ENCODE data around the gene TMEM273. TPM values are rescaled to one million over a fixed set of nuclear protein-coding genes. Genes with fewer than 3 reads are reported as not detected.
"Not testable (repeated sequence)": the region's sequence is repeated elsewhere in the genome, so short reads cannot be mapped to it uniquely, and the experiment has no call there.

Gene TMEM273
- total RNA-seq, 1 experiment from 2014 or later: not detected

DNA sequence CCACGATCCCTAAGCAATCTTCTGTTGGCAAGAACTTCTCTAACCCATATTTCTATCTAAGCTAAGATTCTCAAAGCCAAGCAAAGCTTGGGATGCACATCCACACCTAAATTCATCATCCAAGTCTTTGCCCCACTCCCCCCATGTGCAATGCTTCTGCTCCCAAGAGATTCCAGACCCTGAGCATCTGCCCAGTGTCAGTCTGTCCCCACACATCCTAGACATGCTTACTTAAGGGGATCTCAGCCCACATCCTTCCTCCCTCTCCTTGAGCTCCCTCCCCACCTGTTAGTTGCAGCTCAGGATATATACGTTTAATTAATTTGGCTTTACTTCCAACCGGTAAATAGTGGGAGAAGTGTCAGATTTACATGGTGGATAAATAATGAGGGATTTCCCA lies 17.0 kb upstream of the TMEM273 start:
- no peak for DNase-seq (ENCODE audit: low read depth)

DNA sequence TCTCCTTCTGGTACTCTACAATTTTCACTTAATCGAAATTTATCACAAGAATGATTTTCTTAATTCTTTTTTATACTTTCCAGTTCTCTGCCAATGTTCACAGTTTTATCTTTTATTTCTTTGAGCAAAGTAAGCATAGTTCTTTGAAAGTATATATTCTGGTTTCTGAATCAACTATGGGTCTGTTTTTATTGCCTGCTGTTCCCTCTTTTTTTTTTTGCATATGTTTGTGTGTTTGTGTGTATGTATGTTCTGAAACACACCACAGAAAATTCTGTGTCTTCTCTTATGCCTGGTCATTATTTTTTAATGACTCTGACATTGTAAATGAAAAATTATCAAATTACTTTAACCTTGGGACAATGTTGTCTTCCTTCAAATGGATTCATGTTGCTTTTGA lies 15.9 kb upstream of the TMEM273 start:
- no peak for DNase-seq (ENCODE audit: low read depth)

DNA sequence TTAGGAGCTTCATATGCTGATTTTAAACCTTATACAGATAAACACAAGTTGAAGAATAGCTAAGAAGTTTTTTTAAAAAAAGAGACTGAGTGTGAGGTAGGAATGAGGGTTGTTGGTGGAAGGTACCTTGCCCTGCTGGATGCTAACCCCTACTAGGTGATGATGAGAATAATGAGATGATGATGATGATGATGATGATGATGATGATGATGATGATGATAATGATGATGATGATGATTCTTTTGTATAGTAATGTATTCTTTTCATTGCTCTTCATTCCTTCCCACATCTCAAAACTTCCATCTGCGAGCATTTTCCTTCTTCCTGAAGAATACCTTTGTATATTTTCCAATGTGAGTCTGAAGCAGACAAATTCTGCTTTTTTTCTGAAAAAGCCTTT lies 14.1 kb upstream of the TMEM273 start:
- no peak for DNase-seq (ENCODE audit: low read depth)

DNA sequence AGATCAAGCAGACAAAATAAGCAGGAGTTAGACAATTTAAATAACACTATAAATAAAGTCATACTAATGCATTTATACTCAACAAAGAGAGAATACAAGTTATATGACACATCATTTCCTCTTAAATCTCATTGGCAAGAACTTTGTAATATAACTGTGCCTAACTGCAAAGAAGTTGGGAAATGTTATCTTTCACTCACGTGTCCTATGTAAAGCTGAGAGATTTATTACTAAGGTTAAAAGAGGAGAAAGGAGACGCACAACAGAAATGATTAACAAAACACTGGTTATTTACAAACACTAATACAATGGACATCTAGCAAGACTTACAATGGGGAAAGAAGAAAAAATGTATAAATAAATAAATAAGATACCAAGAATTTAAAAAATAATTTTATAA lies 12.7 kb upstream of the TMEM273 start:
- DNase-seq (ENCODE audit: low read depth): no peak

DNA sequence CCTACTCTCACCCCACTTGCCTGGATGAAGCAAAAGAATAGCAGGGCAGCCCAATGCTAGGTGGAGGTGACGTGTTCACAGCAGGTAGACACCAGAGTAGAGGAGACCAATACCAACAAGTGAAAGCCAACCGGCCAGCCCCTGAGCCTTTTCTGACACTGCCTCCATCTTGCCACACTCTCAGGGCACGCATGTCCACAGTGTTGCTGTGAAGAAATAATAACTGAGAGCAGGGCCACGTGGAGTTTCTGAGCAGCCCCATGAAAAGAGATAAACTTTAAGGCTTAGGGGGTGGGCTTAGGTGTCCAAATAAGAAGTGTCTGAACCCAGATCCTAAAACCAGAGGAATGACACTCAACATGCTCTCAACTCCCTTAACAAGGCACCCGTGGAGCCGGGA lies 9.0 kb upstream of the TMEM273 start:
- no peak for DNase-seq (ENCODE audit: low read depth)

DNA sequence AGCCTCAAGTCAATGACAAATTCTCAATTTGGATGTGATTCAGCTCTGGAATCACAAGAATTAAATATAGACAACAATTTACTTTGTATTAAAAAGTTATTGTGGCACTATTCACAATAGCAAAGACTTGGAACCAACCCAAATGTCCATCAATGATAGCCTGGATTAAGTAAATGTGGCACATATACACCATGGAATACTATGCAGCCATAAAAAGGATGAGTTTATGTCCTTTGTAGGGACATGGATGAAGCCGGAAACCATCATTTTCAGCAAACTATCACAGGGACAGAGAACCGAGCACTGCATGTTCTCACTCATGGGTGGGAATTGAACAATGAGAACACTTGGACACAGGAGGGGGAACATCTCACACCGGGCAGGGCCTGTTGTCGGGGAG lies 7.7 kb upstream of the TMEM273 start:
- DNase-seq (ENCODE audit: low read depth): not testable (repeated sequence)

DNA sequence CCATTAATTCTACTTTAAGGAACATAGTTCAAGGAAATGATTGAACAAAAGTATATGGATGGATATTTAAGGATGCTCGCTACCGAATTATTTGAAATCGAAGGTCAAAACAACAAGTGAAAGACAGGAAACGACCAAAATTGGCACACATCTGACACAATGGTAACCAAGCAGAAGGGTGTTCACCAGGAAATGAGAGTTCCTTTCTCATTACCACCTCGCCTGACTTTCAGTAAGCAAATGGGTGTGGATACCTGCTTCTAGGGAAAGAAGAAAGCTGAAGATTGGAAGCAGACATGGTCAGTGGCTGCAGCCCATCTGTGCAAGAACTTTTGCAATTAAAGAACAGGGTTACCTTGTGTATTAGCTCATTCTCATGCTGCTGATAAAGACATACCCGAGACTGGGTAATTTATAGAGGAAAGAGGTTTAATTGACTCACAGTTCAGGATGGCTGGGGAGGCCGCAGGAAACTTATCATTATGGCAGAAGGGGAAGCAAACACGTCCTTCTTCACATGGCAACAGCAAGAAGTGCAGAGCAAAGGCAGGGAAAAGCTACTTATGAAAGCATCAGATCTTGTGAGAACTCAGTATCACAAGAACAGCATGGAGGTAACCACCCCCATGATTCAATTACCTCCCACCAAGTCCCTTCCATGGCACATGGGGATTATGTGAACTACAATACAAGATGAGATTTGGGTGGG lies 6.2 kb upstream of the TMEM273 start:
- no peak for DNase-seq (ENCODE audit: low read depth)

DNA sequence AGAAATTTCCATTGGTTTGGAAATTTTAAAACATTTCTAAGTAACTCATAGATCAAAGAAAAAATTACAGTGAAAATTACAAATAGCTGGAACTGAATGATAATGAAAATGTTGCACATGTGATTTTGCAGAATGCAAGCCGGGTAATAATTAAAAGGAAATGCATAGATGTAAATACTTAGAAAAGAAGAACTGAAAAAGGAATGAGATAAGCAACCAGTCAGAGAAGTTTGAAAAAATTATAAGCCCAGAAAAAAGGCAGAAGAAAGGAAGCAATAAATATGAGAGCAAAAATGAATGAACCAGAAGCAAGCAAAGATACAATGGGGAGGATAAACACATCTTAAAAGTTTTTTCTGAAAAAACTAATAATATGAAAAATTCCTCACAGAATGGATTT lies 3.2 kb upstream of the TMEM273 start:
- DNase-seq (ENCODE audit: low read depth): no peak

DNA sequence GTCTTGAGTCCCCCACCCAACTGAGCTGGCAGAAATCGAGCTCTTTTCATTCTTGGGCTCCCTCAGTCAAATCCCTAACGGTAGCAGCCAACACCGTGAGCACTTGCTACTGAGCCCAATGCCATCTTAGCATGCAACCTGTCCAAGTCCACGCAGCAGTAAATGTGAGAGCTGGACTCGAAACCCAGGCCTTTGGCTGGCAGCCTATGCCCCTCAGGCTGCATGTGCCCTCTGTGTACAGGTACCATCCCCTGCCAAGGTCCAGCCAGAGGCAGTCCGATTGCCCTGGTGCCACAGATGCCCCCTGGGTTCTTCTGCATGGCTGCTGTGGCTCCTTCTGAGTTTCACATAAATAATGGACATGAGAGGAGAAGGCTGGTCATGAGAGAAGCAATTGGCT lies 1.2 kb upstream of the TMEM273 start:
- no peak for DNase-seq (ENCODE audit: low read depth)

DNA sequence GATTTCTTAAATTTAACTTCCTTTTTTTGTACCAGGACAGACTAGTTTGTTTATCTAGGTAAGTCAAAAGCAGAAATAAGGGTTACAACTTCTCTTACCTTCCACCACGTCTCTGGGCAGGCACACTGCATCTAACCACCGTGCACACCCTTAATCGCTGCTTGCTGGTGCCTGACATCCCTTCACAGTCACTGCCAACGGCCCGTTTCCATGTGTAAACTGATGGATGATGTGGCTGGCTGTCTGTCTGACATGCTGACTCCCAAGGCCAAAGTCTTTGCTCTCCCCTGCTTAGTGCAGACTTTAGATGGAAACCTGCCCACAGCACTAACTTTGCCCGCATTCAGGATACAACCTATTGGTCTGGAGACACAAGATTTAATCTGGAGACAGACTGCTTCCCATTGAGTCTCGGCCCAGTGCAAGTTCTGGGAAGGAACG lies 1.1 kb downstream of the TMEM273 start:
- DNase-seq (ENCODE audit: low read depth): no peak

DNA sequence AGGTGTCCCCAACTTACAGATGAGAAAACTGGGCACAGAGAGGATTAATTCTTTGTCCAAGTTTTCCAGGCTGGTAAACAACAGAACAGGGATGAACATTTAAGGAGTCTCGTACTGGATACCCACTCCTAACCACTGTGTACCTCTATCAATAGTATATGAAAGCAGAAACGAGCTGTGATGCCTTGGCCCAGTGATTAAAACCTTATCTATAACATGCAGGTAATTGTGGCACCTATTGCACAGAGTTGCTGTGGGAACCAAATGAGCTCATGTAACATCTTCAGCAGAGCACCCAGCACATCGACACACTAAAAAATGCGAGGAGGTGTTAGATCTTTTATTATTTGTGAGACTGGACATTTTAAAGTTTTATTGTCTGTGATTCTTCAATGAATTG lies 1.6 kb downstream of the TMEM273 start:
- DNase-seq (ENCODE audit: low read depth): no peak

DNA sequence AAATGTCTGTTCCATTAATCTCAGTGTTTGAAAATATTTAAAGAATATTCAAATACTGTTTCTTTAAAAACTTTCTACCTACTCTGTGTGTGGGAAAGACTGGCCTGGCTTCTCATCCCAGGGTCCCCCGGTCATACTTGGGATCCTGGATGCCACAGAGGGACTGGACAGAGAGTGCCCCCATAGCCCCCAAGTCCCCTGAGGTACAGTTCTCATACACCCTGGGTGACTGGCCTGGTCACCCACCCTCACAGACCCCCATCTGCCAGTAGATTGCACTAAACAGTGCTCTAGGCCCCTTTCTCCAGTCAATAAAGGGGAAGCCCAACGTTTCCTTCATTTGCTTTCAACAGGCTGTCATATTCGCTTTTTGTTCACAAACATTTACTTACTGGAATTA lies 3.0 kb downstream of the TMEM273 start:
- no peak for DNase-seq (ENCODE audit: low read depth)

DNA sequence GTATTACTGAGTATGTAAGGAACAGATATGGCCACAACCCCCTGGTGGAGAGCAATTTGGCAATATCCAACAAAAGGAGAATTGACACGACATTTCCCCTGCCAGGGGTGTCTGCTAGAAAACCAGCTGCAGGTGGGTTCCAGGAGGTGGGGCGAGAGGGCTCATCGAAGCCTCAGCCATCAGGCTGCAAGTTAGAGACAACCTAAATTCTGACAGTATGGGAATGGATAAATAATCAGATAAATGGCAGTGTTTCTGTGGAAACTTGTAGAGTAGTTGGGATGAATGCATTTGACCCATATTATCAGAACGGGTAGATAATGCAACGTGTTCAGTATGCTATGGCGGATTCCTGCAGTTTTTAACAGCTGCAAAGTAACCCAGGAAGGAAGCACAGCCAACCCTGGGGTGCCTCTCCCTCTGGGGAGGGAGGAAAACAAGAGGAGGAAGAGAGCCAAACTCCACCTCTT lies 3.5 kb downstream of the TMEM273 start:
- DNase-seq (ENCODE audit: low read depth): no peak

DNA sequence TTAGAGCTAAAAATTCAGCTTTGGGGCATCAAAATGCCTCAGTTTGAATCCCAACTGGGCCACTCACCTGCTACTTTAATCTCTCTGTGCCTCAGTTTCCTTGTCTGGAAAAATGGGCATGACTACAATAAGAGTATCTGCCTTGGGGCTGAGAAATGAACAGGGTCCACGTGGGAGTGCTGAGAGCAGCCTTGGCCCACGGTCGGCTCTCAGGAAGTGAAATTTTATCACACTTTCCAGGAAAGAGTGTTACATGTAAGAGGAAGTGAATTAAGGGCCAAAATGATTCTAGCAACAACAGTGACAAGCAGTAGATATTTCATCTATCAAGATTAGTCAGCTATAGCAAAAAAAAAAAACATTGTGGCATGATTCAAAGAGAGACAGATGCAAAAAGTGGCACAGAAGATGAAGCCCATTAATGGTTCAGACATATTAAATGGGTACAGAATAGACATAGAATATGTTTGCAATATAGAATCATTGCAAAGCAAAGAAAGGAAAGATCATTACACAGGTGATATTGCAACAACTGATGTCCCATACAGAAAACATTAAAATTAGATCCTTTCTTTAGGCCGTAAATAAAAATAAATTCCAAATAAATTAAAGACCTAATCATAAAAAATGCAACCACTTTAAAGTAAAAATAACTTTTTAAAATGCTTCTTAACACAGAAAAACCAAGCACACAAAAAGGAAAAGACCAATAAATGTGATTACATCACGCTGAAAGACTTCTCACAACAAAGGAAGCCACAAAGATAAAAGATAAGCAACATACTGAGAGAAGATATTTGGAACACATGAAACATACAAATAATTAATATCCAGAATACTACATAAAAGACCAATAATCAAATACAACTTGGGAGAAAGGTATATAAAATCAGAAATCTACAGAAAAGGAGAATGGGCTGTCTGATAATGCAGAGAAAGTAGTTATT lies 4.3 kb downstream of the TMEM273 start:
- no peak for DNase-seq (ENCODE audit: low read depth)

DNA sequence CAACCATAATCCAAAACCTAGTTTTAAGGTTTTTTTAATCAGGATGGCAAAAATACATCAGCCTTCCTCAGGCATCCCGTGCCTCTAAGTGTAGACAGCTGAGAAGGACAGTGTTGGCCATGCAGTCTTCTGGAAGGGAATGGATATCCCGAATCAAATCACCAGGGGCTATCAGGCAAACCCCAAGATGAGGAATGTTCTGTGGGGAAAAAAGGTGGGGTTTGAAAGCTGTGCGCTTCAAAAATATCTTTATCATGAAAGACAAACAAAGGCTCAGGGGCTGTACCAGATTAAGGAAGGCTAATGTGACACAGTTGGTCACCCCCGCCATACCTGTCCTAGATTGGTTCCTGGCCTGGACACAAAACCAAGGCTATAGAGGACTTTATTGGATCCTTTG lies 5.4 kb downstream of the TMEM273 start:
- no peak for DNase-seq (ENCODE audit: low read depth)

DNA sequence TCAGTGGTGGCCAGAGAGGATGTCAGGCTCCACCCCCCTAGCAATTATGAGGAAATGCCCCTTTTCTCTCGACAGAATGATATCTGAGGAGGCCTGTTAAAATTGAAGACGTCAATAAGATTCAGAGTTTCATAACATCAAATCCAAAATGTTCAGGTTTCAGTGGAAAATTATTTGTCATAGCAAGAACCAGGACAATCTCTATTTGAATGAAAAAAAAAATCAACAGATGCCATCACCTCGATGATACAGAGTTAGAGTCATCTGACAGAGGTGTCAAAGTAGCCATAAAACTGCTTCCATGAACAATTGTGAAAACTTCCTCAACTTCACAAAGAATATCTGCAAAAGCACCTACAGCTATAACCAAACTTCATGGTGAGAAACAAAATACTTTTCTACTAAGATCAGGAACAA lies 7.7 kb downstream of the TMEM273 start:
- no peak for DNase-seq (ENCODE audit: low read depth)

DNA sequence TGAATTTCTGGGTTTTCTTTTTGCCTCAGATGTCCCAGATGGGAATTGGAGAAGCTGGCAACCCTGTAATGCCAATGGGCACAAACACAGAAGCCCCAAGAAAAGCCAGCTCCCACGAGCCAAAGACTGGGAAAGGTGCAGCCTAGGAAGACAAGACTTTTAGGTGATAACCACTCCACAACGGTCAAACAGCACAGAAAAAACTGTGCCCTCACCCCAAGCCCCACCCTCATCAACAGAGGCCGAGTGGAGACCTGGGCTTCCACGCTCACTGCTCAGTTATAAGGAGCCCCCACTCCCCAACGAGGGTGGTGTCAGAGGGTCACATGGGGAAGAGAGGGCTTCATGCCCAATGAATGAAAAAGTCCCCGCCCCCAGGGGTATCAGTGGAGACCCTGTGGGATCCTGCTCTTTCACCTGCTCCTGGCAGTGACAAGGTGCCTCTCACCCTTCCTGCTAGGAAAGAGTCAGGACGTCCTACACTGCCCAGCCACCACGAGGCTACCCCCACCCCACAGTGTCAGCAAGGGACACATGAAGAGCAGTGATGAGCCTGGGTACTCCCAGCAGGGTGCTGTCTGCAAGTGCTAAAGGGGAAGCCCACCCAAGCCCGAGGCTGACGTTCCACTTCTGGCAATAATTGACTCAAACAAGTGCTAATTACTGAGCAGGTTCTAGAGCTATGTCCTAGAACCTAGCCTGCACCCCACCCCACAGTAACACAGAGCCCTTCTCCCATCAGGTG lies 8.3 kb downstream of the TMEM273 start:
- DNase-seq (ENCODE audit: low read depth): no peak

DNA sequence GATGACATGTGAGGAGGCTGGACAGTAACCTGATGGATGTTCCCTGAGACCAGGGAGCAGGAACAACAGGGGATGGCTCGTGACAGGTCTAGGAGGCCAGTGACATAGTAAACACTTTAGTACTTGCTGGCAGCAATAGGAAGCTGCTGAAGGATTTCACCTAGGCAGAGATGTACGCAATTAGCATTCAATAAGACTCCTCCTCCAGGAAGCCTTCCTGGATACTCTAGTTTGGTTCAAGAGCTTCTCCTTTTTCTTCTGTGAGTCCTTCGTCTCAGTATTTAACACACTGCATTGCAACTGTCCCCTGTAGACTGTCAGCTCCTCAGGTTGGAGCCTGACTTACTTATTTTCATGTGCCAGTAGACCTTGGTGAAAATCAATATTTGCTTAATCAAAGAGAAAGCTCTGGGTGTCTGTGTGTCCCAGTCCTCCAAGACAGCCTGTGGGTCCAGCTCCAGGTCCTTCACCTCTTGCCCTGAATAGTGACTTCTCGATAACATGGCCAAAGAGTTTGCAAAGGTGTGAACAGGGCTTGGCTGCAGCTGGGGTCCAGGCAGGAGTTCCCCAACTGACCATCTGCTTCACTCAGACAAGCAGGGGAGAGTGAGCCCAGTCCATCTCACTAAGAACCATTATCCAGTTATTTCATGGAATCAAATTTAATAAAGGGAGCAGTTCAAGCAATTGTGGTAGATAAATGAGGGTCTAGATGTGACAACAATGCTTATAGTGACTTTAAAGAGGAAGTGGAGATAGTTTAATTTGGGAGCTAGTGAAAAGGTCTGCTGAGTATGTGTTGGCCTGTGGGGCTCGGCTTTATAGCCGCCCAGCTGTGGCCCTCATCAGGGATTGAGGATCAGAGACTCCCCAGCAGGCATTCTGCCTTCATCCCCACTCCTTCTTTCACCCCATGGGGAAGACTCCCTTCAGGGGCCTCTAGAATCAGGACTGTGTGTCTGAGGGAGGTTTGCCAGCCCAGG lies 9.4 kb downstream of the TMEM273 start:
- no peak for DNase-seq (ENCODE audit: low read depth)

DNA sequence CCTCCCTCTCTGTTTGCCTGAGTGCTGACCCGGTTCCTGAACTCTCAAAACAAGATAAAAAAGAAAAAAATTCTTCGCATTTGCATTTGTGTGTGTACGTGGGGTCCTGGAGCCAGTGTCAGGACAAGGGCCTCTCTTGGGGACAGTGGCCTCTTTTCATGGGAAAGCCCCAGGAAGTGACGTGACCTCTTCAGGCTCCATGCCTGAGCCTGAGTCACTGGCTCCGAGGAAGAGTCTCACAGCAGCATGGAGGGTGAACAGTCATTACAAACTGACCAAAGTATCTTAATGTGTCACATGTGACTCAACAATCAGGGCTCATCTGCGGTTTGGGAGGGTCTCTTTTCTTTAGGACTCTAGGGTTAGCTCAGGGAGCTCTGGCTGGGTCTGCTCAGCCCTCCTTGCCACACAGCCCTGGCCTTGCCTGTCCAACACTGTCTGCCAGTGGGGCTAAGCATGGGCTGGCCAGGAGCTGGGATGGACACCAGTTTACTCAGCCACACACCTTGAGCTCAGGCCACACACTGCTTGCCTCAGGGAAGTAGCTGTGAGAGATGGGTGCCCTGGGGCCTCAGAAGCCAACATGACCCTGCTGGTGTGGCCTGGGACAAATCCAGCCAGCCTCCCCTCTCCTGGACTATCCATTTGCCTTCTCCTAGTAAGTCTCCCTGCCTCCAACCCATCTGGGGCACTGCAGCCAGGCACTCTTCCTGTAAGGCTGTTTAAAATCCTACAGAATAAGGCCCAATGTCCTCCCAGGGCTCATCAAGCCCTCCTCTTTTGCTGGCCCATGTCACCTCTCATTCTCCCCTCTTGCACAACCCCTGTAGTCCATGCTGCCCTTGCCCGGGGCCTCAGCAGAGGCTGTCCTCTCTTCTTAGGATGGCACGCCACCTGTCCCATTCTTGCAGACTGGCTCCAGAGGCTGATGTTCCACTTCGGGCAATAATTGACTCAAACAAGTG lies 10.5 kb downstream of the TMEM273 start:
- DNase-seq (ENCODE audit: low read depth): peak; percentile 93
